Stimulated activated CD8-positive, alpha-beta memory T cell treated with anti-CD3 and anti-CD28 coated beads, Interleukin-4, amount 100 ng/mL, for 24 hours (primary cell): ENCODE data around the gene VPS37D.
"Not testable (repeated sequence)": the region's sequence is repeated elsewhere in the genome, so short reads cannot be mapped to it uniquely, and the experiment has no call there.

Experiments used
- DNase-seq: peaks from one replicate; pipeline ENCODE4 v3.0.0-alpha.2; 2020; ENCODE audit warnings: low read depth

Gene VPS37D

GRCh38 chr7:73646785-73647724 lies 20.6 kb upstream of the VPS37D start:
- DNase-seq = no peak

GRCh38 chr7:73647725-73648592 lies 19.7 kb upstream of the VPS37D start:
- no peak for DNase-seq

DNA sequence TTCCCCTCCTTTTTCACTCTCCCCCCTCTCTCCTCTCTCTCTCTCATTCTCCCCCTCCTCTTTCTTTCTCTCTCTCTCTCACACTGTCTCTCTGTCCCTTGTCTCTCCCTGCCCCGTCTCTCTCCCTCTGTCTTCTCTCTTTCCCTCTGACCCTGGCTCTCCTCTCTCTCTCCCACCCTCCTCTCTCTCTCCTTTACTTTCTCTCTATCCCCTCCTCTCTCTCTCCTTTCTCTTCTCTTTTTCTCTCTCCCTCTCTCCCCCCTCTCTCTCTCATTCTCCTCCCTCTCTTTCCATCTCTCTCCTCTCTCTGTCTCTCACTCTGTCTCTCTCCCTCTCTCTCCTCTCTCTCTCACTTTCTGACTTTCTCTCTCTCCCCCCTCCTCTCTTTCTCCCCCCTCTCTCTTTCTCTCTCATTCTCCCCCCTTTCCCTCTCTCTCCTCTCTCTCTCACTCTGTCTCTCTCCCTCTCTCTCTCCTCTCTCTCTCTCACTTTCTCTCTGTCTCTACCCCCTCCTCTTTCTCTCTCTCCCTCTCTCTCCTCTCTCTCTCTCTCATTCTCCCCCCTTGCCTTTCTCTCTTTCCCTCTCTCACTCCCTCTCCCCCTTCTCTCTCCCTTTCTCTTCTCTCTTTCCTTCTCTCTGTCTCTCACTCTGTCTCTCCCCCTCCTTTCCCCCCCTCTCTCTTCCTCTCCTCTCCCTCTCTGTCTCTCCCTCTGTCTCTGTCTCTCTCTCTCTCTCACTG lies 18.9 kb upstream of the VPS37D start:
- no peak for DNase-seq

GRCh38 chr7:73649576-73649975 lies 18.1 kb upstream of the VPS37D start:
- DNase-seq = no peak

DNA sequence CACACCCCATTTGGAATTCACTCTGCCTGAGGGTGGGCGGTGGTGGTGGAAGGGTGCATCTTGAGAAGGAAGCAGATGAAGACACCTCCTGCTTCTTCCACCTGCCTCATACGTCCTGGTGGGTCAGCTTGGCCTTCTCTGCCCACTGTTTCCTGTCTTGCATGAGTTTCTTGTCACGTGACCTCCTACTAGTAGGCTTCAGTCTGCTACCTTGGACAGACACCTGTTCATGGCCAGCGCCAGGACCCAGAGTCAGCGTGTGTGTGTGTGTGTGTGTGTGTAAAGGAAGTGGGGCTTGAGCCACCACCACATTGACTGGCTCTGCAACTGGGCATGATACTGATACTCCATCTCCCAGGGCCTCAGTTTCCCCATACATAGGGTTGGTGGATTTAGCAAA lies 17.1 kb upstream of the VPS37D start:
- no peak for DNase-seq

DNA sequence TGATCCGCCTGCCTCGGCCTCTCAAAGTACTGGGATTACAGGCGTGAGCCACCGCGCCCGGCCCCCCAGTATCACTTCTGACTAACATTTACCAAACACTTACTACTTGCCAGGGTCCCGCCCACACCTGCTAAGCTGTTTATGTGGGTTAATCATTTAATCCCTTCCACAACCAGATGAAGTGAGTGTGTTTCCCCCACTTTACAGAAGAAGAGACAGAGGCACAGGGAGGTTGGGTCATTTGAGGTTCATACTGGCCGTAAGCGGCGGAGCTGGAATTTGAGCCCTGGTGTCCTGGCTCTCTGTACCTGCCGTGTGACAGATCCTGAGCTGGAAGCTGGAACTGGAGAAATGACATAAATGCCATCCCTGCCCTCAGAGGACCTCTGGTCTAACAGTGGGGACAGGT lies 15.1 kb upstream of the VPS37D start:
- DNase-seq = no peak

DNA sequence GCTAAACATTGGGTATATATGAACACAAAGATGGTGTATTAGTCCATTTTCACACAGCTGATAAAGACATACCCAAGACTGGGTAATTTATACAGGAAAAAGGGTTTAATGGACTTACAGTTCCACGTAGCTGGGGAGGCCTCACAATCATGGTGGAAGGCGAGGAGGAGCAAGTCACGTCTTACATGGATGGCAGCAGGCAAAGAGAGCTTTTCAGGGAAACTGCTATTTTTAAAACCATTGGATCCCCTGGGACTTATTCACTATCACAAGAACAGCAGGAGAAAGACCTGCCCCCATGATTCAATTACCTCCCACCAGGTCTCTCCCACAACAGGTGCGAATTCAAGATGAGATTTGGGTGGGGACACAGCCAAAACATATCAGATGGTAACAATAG lies 12.3 kb upstream of the VPS37D start:
- DNase-seq = not testable (repeated sequence)

GRCh38 chr7:73659983-73660382 lies 7.6 kb upstream of the VPS37D start:
- no peak for DNase-seq

- DNase-seq = not testable (repeated sequence)
Measured at GRCh38 chr7:73660594-73660993, 7.0 kb upstream of the VPS37D start.

GRCh38 chr7:73663033-73663432 lies 4.6 kb upstream of the VPS37D start:
- DNase-seq = no peak

DNA sequence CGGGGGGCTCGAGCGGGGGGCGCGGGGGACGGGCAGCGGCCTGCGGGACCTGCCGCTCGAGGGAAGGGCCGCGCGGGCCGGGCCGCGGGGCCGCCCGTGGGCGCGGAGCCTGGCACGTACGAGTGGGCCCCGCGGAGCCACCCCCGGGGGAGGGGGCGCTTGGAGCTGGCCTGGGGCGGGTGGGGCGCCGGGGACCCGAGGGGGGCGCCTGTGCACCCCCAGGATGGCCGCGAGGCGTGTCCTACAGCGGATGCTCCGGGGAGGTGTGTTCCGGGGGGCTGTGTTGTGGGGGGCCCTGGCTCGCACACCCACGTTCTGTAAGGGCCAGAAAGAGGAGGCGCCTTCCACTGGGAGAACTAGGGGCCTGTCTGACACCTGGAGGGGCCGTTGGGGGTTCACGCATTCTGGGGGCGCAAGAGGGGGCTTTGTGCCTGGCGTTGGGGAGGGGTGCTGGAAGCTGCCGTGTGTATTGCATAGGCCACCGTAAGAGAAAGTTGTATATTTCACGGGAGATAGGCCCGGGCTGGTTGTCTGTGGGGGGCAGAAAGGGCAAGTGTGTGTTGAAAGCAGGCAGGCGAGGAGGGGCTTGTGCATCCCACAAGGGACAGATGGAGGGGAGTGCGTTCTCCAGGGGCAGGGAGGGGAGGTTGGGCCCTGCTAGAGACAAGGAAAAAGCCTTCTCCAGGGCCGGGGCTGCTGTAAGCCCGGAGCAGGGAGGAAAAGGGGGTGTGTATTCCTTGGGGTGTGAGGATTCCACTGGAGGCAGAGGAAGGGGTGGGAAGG lies 663 bp downstream of the VPS37D start:
- DNase-seq = no peak

- no peak for DNase-seq
Measured at GRCh38 chr7:73668886-73669230, 1.2 kb downstream of the VPS37D start.

GRCh38 chr7:73669288-73669701 lies 1.7 kb downstream of the VPS37D start:
- DNase-seq = no peak

- DNase-seq = no peak
Measured at GRCh38 chr7:73669858-73670385, 2.3 kb downstream of the VPS37D start.

DNA sequence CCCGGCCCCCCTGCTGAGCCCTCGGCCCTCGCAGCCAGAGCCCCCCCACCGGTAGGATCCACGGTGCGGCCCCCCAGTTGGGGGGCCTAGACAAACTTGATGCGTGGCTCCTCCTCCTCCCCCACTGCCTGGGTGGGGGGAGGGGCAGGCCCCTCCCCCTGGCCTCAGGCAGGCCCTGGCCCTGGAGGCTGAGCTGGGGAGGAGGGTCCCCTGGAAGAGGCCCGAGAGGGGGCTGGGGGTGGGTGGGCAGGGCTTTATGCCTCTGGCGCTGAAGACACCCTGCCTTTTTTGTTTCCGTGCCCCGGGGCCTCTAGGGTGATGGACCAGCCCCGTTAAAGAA lies 3.7 kb downstream of the VPS37D start:
- DNase-seq = no peak

- DNase-seq = no peak
Measured at GRCh38 chr7:73671857-73672445, 4.3 kb downstream of the VPS37D start.

GRCh38 chr7:73674468-73675124 lies 7.0 kb downstream of the VPS37D start:
- no peak for DNase-seq

- not testable (repeated sequence) for DNase-seq
Measured at GRCh38 chr7:73676062-73676461, 8.4 kb downstream of the VPS37D start.

GRCh38 chr7:73678862-73679261 lies 11.2 kb downstream of the VPS37D start:
- DNase-seq = no peak

DNA sequence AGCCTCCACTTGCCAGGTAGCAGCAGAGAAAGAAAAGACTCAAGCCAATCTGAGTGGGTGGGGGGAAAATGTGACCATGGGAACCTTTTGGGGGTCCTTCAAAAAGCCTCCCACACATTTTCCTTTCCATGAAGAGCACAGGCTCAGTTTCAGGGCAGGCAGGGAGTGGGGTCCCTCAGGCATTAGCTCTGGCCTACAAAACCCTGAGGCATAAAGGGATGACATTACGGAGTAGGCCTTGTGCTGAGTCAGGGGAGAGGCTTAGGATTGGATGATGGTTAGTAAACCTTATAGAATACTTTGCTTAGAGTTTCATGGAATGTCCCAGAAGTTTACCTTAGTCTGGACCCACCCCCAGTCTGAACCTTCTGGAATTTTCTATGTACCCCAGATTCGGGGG lies 12.1 kb downstream of the VPS37D start:
- no peak for DNase-seq
